Spleen (tissue), 11 donors: ENCODE data around the gene SETD4. TPM values are rescaled to one million over a fixed set of nuclear protein-coding genes. Genes with fewer than 3 reads are reported as not detected.
A peak's percentile ranks its signal among the peaks of the same experiment; 100 is the strongest.
"Not testable (repeated sequence)": the region's sequence is repeated elsewhere in the genome, so short reads cannot be mapped to it uniquely, and the experiment has no call there.

ENCODE experiments used
- DNase-seq: peaks from one replicate; pipeline ENCODE4 v3.0.0-alpha.2; 2020
- H3K27ac ChIP-seq, 8 donors: fragments of 200-600 bp; sonication (generic) in 7 of 8; 1 replicate in 4 of 8; 2 replicates in 4 of 8; pipeline versions ENCODE4 v1.5.0 to v1.8.0; 2016 to 2021; ENCODE audit warnings: inconsistent platforms in 4 of 8, mild to moderate bottlenecking in 4 of 8, moderate library complexity in 1 of 8
- H3K27me3 ChIP-seq, 7 donors: fragments of 200-600 bp; sonication (generic) in 6 of 7; replicated peaks in 1 of 7; 1 replicate in 4 of 7; 2 replicates in 3 of 7; pipeline versions ENCODE4 v1.5.0 to v1.8.0; 2016 to 2021; ENCODE audit warnings: inconsistent platforms in 3 of 7, mild to moderate bottlenecking in 1 of 7
- H3K36me3 ChIP-seq, 6 donors: fragments of 200-600 bp; sonication (generic) in 5 of 6; 1 replicate in 4 of 6; 2 replicates in 2 of 6; pipeline versions ENCODE4 v1.5.0 to v1.8.0; 2016 to 2021; ENCODE audit warnings: inconsistent platforms in 2 of 6
- H3K4me1 ChIP-seq, 6 donors: fragments of 200-600 bp; sonication (generic) in 5 of 6; 1 replicate in 3 of 6; 2 replicates in 3 of 6; pipeline versions ENCODE4 v1.5.0 to v1.8.0; 2016 to 2021; ENCODE audit warnings: inconsistent platforms in 3 of 6
- H3K4me3 ChIP-seq, 8 donors: fragments of 200-600 bp; sonication (generic) in 7 of 8; 1 replicate in 4 of 8; 2 replicates in 4 of 8; pipeline versions ENCODE4 v1.5.0 to v1.8.0; 2016 to 2021; ENCODE audit warnings: inconsistent platforms in 4 of 8, mild to moderate bottlenecking in 4 of 8, moderate library complexity in 2 of 8
- H3K9me3 ChIP-seq, 8 donors: fragments of 200-600 bp; sonication (generic) in 7 of 8; 1 replicate in 4 of 8; 2 replicates in 4 of 8; pipeline versions ENCODE4 v1.5.0 to v1.8.0; 2016 to 2021; ENCODE audit warnings: inconsistent platforms in 4 of 8
- CTCF ChIP-seq, 11 experiments: fragments of 200-600 bp in 7 of 11; fragments of 450-650 bp in 4 of 11; sonication (generic) in 4 of 11; IDR thresholded peaks in 8 of 11; conservative IDR thresholded peaks in 3 of 11; 1 replicate in 7 of 11; 2 replicates in 4 of 11; pipeline versions ENCODE4 v1.4.0 to v1.8.0; 2016 to 2021; ENCODE audit warnings: antibody characterized with exemption in 11 of 11, inconsistent platforms in 4 of 11, mild to moderate bottlenecking in 1 of 11
- POLR2A ChIP-seq, 3 donors: fragments of 450-650 bp; IDR thresholded peaks; one replicate each; pipeline ENCODE4 v1.5.1; 2017; ENCODE audit warnings: antibody characterized with exemption in 3 of 3, mild to moderate bottlenecking in 1 of 3
- POLR2AphosphoS5 ChIP-seq, 3 donors: sonication (generic); formaldehyde crosslinking; IDR thresholded peaks; one replicate each; pipeline ENCODE4 v1.5.1; 2017; ENCODE audit warnings: antibody characterized with exemption in 3 of 3
- WGBS, 5 donors: extraction: QIAGEN DNeasy Blood & Tissue Kit in 3 of 5; methylation state at CpG; one replicate each; pipeline versions ENCODE4 v1.1.5 to v1.1.7; 2013 to 2018; 5-methylcytosine and 5-hydroxymethylcytosine counted together
- intact Hi-C: fragments of 100-400 bp; cut with DNase I; formaldehyde crosslinking; loops from one replicate; pipeline ENCODE4 v1.15.0; 2023; ENCODE audit warnings: low total_unique reads
- polyA plus RNA-seq, 3 donors: library from polyadenylated mRNA; stranded (reverse); fragments of 200-250 nt; gene quantifications; one replicate each; pipeline ENCODE4 v1.2.1, GENCODE V29; 2013
- total RNA-seq, 7 donors: library from RNA; depleted of rRNA in 3 of 7; stranded (reverse); fragments of >200 nt in 3 of 7; fragmentation: NEBNext Ultra II Directional in 4 of 7; extraction: Animal tissue kit (Norgen Biotek cat#: 25700) in 4 of 7; gene quantifications; one replicate each; pipeline versions ENCODE4 v1.1.0 to v1.2.1, GENCODE V29; 2016 to 2021
- donor health status: healthy with polysubstance abuse.
- donor health status: DM: no; HTN: no; CAD: no; lungs with moderate emphysema.
- donor health status: DM: no; HTN: no; CAD: no.
- donor health status: Bipolar disorder and iron deficiency.
- donor health status: healthy.
- donor health status: DM: no; HTN: no; CAD: no.
- donor health status: DM: yes; HTN: yes; CAD: no.

SETD4 gene
- total and polyA plus RNA-seq, 10 donors: 6.9 to 28.1 (median 18.4) TPM

DNA sequence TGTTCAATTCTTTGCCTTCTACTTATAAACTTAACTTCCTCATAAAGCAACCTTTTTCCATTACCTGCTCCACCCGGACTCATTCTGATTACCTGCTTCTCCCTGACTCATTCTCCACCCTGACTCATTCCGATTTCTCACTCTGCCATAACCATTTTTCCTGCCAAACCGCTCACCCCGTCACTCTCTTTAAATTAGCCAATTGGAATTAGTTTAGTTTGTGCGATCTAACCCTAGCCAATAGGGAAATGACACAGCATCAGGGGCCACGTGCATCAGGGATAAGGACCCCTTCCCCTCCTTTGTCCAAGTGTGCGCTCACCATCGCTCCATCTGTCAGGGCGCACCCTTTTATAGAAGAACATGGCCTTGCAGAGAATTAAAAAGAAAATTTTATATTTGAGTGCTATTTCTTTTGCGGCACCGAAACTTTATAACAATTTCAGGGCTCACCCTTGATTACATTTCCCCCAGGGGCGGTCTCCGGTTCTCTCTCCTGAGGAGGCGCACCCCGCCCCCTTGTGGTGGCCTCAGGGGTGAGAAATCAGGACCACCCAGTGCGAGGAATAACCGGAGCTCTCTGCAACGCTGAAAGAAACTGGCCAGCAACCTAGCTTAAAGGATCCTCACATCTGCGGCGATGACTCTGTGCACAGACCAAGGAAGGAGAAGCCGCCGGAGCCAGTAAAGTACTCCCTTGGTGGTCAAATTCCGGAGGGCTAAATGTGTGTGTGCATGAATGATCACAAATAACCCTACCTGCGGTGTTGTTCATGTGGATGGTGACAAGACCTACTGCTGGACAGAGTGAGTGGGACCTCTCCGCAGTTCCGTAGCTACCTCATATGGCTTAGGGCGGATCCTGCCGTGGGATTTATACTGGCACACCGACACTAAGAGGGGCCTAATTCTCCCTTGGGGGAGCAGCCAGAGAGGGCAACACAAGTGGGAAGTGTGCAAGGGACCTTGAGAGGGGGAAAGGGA lies 44.3 kb upstream of the SETD4 start:
- peaks cover 0 to 11% (median 2%) of the 10 kb centered on the region in 6 donors for H3K4me1 ChIP-seq
- TF ChIP-seq POLR2AphosphoS5 (IDR thresholded peaks at IDR 0.05) (no peak), CTCF (IDR thresholded peaks at IDR 0.05 in 8 of 11, conservative IDR thresholded peaks at IDR 0.05 in 3 of 11) (peak in 10 of 11 experiments; percentile 7 to 68 (median 48))
- WGBS, 5 donors: 22 to 37% (median 30%) methylated on average over 29 of the region's 29 CpGs
- H3K36me3 ChIP-seq: no peaks in the 10 kb centered on the region
- peaks cover 0 to 25% (median 5%) of the 10 kb centered on the region in 7 donors for H3K27me3 ChIP-seq
- peak; percentile 79 for DNase-seq
- intact Hi-C loops: no loop called here
- H3K4me3 ChIP-seq: peak overlapping the region in 1 of 8 donors; percentile 17
- H3K27ac ChIP-seq: no peak overlapping the region
- no peaks in the 10 kb centered on the region for H3K9me3 ChIP-seq

DNA sequence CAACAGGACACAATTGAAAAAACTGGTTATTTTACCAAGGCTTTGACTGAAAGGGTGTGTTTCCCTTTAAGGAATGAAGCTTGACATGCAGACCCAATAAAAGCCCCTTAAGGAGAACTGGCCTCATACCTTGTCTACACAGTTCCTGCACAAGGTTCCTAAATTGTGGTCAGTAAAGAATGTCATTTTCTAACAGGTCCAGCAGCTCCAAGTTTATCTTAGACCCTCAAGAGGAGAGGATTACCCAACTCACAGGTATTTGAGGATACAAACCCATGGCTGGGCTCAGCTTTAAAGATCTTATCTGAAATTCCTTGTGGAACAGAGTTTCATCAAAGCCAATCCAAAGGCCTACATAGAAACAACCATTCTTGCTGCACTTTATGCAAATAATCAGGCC lies 43.1 kb upstream of the SETD4 start:
- H3K4me3 ChIP-seq: no peak overlapping the region
- H3K27ac ChIP-seq: no peak overlapping the region
- no peak for DNase-seq
- H3K27me3 ChIP-seq: peaks cover 0 to 25% (median 5%) of the 10 kb centered on the region in 7 donors
- no peaks in the 10 kb centered on the region for H3K9me3 ChIP-seq
- peaks cover 0 to 11% (median 2%) of the 10 kb centered on the region in 6 donors for H3K4me1 ChIP-seq
- TF ChIP-seq POLR2A (IDR thresholded peaks at IDR 0.05): no peak
- TF ChIP-seq CTCF (IDR thresholded peaks at IDR 0.05 in 8 of 11, conservative IDR thresholded peaks at IDR 0.05 in 3 of 11): no peak
- TF ChIP-seq POLR2AphosphoS5 (IDR thresholded peaks at IDR 0.05): no peak
- intact Hi-C loops: no loop called here
- no peaks in the 10 kb centered on the region for H3K36me3 ChIP-seq

- peaks cover 0 to 19% (median 2%) of the 10 kb centered on the region in 6 donors for H3K4me1 ChIP-seq
- no peak for TF ChIP-seq POLR2AphosphoS5 (IDR thresholded peaks at IDR 0.05)
- TF ChIP-seq CTCF (IDR thresholded peaks at IDR 0.05 in 8 of 11, conservative IDR thresholded peaks at IDR 0.05 in 3 of 11): no peak
- H3K9me3 ChIP-seq: no peaks in the 10 kb centered on the region
- peaks cover 0 to 22% (median 5%) of the 10 kb centered on the region in 7 donors for H3K27me3 ChIP-seq
- DNase-seq: no peak
- WGBS, 5 donors: 71 to 87% (median 76%) methylated on average over 6 of the region's 6 CpGs
- H3K36me3 ChIP-seq: no peaks in the 10 kb centered on the region
- intact Hi-C loops: no loop called here
- no peak overlapping the region for H3K27ac ChIP-seq
- no peak overlapping the region for H3K4me3 ChIP-seq
Measured at GRCh38 chr21:36100971-36101641, 40.8 kb upstream of the SETD4 start.

DNA sequence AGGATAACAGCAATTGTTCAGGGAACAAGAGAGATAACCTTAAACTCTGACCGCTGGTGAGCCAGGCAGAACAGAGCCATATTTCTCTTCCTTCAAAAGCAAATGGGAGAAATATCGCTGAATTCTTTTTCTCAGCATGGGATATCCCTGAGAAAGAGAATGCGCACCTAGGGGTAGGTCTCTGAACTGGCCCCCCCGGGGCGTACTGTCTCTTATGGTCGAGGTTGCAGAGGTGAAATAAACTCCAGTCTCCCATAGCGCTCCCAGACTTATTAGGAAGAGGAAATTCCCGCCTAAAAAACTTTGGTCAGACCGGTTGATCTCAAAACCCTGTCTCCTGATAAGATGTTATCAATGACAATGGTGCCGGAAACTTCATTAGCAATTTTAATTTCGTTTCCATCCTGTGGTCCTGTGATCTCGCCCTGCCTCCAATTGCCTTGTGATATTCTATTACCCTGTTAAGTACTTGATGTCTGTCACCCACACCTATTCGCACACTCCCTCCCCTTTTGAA lies 39.4 kb upstream of the SETD4 start:
- H3K4me1 ChIP-seq: peaks cover 0 to 14% (median under 1%) of the 10 kb centered on the region in 6 donors
- intact Hi-C loops: not testable (repeated sequence)
- 58 to 77% (median 67%) methylated on average over 7 to 13 of the region's 13 CpGs for WGBS, 5 donors

More for the DNA sequence above, 39.4 kb upstream of the SETD4 start:
- not testable (repeated sequence) for H3K9me3 ChIP-seq, H3K4me3 ChIP-seq, DNase-seq, H3K36me3 ChIP-seq, H3K27ac ChIP-seq
- peaks cover 0 to 14% (median 3%) of the 10 kb centered on the region in 7 donors for H3K27me3 ChIP-seq
